NCI-H2196 treated with DMSO at 0.1 percent for 48 hours (cell line): Measurements from ENCODE around the gene PAX5.

Experiments
- DNase-seq: peaks from one replicate; lab custom pipeline; 2025; ENCODE audit not compliant: unreplicated experiment; lab: John Stamatoyannopoulos, UW

Gene PAX5

DNA sequence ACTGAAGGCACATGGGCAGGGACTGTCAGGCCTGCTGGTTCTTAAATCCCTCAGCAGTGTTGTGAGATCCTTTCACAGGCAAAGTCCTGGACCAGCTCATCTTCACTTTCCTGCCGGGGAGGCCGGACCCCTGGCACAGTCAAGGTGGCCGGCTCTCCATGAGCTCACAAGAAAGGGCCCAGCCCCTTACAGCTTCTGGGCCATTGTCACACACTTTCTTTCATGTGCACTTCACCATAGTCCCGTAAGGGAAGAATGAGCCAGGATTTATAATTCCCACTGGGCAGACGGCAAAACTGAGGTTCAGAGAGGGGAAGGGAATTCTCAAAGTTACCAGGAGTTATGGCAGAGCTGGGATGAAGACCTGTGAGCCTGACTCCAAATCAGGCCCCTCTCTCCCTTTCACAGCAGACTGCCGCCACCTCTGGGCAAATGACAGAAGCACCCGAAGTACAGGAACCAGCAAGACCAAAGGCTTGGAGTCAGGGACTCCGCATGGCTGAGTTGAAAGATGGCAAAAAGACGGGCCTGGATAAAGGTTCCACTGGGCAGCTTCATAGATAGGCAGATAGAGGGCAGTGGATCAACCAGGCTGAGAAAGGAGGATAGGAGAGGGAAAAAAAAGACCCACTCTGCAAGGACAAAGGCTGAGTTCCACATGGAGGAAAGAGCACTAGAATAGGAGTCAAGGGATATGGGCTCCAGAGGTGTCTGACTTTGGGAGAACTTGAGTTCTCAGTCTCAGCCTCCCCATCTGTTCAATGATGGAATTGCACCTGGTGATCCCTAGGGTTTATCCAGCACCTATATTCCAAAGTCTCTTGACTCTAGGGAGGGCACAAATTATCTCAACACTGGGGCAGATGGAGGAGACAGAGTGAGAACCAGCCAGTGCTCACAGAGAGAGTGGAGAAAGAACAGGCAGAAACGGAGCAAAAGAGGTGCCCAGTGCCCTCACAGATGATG is 128.7 kb downstream of the PAX5 start:
- DNase-seq: no peak

DNA sequence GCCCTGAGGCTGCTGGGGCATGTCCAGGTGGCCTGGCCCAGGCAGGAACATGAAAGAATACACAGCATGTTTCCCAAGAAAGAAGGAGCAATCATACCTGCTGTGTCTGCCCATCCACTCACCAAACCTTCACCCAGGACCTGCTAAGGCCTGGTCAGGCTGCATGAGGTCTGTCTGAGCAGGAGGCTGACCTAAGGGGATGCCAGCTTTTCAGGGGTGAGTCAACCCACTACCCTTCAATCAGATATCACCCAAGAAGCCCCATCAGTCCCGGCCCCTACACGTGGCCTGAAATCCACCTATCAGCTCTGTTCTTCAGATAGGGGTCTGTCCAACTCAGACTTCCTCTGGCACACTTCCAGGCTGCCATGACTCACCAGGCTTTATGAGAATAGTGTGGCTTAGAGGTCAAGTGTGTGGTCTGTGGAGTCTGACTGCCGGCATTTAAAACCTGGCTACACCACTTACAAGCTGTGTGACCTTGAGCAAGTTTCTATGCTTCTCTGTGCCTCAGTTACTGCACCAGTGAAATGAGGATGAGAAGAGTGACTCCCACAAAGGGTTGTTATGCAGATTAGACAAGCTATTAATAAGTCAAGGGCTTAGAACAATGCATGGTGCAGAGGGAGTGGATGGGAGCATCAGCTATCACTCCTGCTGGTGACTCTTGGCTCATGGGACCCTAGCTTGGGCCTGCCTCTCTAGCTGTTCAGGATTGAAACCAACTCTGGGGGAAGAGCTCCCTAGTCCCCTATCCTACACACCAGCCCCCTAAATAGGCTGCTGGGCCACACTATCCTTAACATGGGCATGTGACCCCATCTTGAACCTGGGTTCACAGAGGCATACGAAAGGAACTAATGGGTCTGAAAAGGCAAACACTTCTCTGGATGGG is 130.3 kb downstream of the PAX5 start:
- no peak for DNase-seq

DNA sequence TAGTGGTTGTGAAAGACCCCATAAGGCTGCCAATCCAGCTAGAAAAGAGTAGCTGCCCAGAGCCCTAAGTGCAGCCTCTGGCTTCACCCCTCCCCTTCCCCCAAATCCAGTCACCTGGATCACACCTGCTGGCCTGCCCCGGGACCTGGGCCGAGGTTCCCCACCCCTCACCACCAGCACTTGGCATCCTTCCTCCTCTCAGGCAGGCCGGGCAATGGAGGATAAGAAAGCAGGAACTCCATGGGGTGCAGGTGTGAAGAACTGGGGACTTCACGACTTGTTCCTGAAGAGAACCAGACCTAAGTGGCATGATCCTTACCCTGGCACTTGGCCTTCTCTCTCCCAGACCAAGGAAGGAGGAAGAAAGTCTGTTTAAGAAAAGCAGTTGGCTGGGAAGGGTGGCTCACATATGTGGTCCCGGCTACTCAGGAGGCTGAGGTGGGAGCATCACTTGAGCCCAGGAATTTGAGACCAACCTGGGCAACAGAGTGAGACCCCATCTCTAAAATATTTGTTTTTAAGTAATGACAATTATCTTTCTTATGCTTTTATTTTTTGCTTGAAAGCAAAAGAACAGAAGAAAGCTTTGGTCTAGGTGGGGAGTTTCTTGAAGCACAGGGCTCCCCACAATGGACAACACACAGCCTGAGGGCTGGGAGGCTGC is 131.1 kb downstream of the PAX5 start:
- DNase-seq: no peak

DNA sequence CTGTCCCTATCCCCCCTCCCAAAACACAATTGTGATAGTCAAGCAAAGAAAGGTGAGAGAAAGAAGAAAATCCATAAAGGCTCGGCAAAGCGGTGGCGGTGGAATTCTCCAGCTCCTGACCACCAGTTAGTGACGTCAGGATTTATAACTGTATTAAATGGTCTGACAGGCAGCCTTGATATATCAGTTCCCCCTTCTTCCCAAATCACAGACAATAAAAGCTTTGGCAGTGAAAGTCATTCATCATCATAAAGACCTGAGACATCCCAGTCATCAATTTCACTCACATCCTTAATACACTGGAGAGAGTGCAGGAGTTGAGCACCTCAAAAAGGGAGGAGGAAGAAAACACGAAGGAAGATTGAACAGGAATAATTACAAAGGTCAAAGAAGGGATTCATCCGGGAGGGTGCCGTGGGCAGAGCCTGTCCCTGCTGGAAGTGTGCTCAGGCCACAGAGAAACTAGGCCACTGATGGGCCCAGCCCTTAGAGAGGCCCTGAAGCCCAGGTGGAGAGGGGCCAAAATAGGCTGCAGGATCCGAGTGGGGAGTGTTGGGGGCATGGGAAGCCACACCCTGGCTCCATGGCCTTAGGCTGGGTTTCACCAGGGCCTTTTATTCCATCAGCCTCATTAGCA is 131.9 kb downstream of the PAX5 start:
- DNase-seq: no peak

DNA sequence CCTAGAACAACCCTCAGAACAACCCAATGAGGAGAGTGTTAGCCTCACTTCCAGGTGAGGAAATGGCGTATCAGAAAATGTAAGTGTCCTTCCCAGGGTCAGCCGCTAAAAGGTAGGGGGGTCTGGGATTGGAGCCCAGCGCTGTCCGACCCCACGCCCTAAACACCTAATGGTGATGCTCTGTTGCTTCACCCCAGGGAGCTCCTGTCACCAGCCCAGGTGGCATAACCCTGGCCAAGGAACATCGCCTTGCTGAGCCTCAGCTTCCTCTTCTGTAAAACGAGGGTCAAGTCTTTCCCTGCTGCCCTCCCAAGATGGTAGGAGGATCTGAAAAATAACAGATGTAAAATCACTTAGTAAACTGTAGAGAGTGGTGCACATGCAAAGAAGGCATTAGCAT is 132.5 kb downstream of the PAX5 start:
- no peak for DNase-seq

DNA sequence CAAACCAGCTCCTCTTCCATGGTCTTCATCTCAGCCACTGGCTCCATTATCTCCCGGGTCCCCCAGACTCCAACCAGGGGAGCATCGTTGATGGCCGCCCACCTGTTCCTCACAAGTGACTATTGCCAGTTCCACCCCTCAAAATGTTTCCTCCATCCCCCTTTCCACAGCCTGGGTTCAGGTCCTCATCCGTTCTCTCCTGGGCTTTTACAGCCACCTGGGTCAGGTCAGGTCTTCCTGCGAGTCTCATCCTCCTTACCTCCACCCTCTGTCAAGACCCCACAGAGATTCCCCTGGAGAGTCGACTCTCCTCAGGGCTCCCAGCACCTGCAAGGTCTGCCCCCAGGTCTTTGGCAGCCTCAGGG is 133.2 kb downstream of the PAX5 start:
- DNase-seq: no peak

DNA sequence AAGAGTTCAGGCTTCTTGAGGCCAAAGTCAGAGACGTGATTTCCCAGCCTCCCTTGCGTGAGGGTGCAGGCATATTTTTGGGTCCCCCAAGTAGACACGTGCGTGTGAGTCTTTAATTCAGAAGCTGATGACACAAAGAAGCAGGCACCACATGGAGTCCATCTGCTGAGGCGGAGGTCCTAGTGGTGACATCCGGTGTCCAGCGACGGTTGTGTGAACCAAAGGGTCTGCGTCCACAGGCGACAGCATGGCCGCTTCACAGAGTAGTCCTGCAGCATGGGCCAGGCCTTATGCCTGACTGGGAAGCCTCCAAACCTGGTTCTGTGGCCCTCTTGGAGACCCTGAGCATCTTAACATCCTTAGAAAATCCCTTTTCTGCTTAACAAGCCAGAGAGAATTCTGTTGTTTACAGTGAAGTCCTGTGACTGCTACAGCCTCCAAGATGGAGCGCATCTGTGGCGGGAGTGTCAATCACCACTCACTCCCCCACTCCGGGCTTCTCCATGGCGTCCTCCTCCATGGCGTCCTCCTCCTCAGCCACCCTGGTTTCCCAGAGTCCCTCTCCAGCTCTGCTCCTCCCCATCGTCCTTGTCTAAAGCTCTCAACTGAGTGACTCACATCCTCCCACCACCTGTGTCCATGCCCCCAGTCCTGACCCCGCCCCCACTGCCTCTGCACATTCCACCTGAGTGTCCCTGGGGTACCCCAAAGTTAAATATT is 133.8 kb downstream of the PAX5 start:
- DNase-seq: no peak

DNA sequence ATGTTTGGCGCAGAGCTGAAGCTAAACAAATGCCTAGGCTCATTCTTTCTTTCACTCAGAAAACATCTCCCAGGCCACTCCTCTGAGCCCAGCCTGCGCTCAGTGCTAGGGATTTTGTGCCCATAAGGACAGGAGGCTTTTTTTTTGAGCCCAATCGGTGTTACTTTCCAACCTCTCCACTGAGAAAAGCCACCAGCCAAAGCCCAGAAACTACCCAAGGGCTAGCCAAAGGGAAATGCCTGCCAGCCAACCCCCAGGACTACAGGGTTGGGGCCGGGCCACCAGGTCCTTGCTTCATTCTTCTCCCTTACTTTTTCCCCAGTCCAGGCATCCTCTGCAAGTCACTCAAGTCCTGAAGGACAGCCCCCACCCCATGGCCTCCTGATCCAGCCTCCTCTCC is 134.7 kb downstream of the PAX5 start:
- no peak for DNase-seq

DNA sequence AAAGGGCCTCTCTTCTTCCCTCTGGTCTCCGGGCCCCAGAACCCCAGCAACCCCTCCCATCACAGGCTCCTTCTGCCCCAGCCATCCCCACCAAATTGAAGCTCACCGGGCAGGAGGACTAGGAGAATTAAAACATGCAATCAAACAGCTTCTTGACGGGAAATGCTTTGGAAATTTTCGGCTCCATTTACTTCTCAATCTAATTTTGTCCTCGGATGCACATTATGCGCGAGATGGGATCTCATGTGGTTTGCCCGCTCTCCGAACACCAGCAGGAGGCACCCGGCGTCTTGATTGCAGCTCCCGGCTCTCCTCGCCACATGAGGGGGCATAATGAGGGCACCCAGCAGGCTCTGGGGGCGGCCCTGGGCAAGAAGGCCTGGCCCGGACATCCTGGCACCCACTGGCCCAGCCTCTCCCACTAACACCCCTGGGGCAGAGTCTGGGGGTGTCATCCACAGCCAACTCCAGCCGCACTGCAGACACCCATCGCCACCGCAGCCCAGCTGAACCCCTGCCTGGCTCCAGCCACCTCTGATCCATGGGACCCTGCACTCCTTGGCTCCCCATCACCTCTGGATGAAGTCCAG is 135.5 kb downstream of the PAX5 start:
- DNase-seq: no peak

DNA sequence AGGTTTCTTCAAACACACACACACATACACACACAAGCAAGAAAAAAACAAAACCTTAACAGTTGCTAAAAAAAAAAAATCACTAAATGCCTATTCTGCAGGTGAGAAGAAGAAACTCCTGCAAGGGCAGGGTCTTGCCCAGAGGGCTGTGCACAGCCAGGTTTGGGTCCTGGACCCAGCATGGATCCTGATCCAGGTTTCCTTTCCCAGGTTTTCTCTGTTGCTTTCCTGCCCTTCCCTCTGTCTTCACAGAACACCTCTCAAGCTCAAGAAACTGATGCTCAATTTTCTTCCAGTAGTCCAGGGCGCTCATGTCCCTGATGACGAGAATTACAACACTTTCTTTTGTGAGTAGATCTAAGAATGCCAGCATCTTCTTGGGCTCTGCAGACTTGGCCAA is 136.6 kb downstream of the PAX5 start:
- DNase-seq: no peak

DNA sequence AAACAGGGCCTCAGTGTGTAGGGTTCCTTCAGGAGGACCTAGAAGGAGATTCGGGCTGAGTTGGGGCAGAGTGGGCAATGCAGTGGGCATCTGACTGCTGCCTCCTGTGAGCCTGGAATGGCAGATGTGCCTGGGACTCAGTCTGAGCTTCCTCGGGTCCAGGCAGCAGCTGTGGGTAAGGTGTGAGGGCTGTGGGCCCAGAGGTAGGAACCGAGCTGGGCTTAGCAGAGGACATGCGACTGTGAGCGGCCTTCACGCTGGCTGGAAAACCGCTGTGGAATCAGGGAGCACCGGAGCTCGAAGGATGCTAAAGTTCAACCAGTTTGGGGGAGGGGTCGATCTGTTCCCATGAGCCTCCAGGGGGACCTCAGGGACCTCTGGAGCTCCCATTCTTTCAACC is 137.0 kb downstream of the PAX5 start:
- DNase-seq: no peak

DNA sequence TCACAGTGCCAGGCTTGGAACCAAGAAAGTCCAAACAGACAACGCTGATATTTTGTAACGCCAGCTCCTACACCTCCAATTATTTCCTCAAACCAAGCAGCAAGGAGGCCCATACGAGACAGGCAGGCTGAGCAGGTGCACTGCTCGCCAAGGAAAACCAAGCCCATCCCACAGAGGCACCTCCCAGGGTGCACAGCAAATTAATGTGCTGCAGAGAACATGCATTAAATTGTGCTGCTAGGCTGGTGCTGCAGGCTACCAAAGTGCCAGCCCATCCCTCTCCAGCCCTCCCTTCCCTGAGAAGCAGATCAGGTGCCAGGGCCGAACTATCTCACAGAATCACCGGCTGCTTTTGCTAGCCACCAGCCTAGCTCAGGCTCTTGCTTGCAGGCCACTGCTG is 137.8 kb downstream of the PAX5 start:
- DNase-seq: no peak

DNA sequence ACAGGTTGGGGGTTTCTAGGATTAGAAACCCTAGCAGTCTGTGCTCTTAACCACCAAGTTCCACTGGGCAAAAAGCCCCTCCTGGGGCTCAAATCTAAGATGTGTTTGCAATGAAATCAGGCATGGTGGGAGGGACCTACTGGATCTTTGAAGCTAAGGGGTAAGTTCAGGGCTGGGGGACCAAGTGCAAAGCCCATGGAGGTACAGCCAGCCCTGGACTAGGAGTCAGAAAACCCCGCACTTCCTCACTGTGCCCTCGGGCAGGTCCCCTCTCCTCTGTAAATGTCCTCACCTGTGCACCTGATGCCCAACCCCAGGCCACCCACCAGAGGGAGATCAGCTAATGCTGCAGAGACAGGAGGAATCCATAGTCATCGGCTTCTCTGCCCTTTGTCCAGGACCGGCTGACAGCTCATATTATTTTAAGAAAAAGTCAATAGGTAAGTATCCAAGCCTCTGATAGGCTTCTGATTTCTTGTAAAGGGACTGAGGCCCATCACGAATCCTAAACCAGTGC is 138.3 kb downstream of the PAX5 start:
- DNase-seq: no peak

DNA sequence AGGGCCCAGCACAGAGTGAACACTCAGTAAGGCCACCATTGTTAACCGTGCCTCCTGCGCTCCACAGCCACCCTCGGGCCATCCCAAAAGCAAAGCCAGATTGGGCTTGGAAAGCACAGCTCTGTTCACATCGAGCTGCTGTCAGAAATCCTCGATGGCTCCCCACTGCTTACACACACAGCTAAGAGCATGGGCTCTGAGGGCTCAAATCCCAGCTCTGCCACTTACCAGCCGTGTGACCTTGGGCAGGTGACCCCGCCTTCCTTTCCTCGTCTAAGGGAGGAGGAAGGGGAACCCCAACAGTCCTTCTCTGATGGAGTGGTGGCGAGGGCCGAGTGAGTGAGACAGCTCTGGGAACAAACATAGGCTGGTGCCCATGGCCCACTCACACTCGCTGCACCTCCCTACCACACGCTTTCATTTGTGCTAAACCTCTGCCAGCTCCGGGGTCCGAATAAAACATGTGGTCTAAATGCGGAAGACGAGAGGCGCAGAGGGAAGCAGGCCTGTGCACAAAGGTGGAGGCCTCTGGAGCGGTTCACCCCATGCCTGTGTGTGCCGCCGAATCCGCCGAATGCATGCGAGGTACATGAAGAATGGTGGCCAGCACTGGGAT is 139.3 kb downstream of the PAX5 start:
- DNase-seq: no peak

DNA sequence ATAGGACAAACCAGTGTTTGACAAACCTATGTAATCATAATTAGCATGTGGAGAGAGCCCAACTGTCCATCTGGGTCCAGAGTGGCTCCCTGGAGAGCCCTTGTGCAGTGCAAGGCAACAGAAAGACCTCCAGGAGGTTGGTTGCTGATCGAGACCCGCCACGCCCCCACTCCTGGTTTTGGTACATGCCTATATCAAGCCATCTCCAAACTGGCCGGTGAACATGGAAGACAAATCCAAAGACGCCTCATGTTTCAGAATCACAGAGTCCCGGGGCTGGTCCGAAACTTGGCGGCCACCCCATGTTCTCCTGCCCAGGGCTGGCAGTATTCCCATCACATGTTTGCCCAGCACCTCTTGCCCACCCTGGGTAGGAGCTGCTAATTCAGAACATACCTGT is 140.2 kb downstream of the PAX5 start:
- no peak for DNase-seq

DNA sequence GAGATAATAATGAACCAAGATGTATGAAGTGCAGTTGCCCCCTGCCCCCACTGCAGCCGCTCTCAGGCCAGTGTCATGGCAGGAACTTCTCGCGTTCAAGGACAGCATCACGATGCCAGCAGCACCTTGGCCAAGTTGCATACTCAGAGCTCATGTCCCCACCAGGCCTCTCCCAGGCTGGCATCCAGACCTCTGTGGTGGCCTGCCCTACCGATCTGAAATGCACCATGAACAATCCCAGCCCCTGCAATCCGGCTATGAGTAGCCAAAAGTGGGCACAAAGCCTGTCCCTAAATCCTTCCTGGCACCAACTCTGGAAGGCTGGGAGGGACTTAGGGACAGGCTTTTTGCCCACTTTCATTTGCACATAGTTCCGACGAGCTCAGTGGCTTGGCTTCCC is 140.9 kb downstream of the PAX5 start:
- DNase-seq: no peak

DNA sequence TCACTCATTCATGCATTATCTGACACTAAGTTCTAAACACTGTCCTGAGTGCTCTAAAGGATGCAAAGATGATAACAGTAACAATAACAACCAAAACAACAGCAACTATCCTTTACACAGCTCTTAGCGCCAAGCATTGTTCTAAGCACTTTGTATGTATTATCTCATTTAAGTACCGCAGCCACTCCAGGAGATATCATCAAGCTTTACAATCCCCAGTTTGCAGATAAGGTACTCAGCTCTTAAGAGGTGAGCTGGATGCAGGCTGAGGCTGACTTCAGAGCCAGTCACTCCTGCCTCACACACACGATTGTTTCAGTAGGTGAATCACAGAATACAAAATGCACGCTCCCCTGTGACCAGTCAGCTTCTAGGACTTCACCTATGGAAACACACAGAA is 141.8 kb downstream of the PAX5 start:
- DNase-seq: no peak

DNA sequence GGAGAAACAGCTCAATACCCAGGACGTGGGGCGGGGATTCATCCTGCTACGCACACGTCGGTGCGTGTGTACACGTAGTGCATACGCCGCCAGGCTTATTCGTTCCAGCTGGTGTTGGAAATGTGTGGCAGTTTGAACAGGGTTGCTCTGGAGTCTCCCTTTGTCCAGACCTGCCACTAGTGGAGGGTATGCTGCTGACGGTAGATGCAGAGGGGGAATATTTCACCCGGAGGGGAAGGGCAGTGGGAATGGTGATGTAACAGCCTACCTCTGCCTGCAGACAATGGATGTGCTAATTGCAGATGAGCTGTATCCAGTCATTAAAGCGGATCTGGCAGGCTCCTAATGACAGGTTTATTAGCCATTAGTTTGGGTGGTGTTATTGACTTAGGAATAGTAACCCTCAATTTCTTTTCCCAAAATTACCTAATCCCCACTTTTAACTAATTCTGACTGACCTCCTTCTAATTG is 142.7 kb downstream of the PAX5 start:
- DNase-seq: no peak

DNA sequence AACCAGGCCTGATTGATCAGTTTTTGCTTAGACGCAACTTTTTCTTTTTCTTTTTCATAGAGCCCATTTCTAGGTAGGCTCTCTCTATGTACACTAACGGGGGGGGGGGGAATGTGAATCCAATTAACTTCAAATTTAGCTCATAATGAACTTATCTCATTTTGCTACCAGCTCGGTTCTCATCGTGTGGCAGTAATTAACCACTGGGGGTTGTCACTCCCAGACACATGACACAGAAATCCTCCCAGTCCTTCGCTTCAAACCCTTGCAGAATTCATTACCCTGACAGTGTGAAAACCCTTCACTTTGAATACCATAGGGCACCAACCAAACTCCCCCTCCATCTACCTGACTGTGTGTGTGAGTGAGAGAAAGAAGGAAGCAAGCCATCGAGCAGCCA is 144.2 kb downstream of the PAX5 start:
- no peak for DNase-seq
